HUES48 (cell line): Measurements from ENCODE around the gene TXNRD1.
"Not testable (repeated sequence)": the region's sequence is repeated elsewhere in the genome, so short reads cannot be mapped to it uniquely, and the experiment has no call there.

Experiments
- H3K27ac ChIP-seq: one replicate; pipeline ENCODE4 v1.7.0; 2013; ENCODE audit warnings: low read depth, low read length, inconsistent platforms
- H3K27me3 ChIP-seq: 2 replicates; pipeline ENCODE4 v1.6.1; 2013; ENCODE audit warnings: mild to moderate bottlenecking, low read length; ENCODE audit not compliant: control insufficient read depth, insufficient read depth
- H3K36me3 ChIP-seq: 2 replicates; pipeline ENCODE4 v1.6.1; 2013; ENCODE audit warnings: low read length; ENCODE audit not compliant: control insufficient read depth, insufficient read depth
- H3K4me1 ChIP-seq: 2 replicates; pipeline ENCODE4 v1.6.1; 2013; ENCODE audit warnings: mild to moderate bottlenecking, low read length; ENCODE audit not compliant: control insufficient read depth, insufficient read depth
- H3K4me3 ChIP-seq: 2 replicates; pipeline ENCODE4 v1.5.1; 2013; ENCODE audit warnings: mild to moderate bottlenecking, low read depth, low read length
- H3K9ac ChIP-seq: 2 replicates; pipeline ENCODE4 v1.6.1; 2013; ENCODE audit warnings: mild to moderate bottlenecking, low read depth, low read length, moderate library complexity
- H3K9me3 ChIP-seq: 2 replicates; pipeline ENCODE4 v1.6.1; 2013; ENCODE audit warnings: low read length; ENCODE audit not compliant: control insufficient read depth, insufficient read depth

The TXNRD1 gene

GRCh38 chr12:104317538-104318210 lies 102.1 kb downstream of the TXNRD1 start:
- H3K9ac ChIP-seq = no peak overlapping the region
- no peaks in the 10 kb centered on the region for H3K9me3 ChIP-seq
- peaks cover 97% of the 10 kb centered on the region for H3K36me3 ChIP-seq
- no peak overlapping the region for H3K4me3 ChIP-seq
- no peaks in the 10 kb centered on the region for H3K4me1 ChIP-seq
- no peaks in the 10 kb centered on the region for H3K27me3 ChIP-seq
- H3K27ac ChIP-seq = no peak overlapping the region

- Histone ChIP-seq H3K27me3 (no peaks in the 10 kb centered on the region), H3K9ac (no peak overlapping the region), H3K36me3 (peaks cover 87% of the 10 kb centered on the region), H3K27ac (no peak overlapping the region), H3K4me3 (no peak overlapping the region), H3K9me3 (no peaks in the 10 kb centered on the region), H3K4me1 (no peaks in the 10 kb centered on the region)
Measured at GRCh38 chr12:104319028-104319427, 103.4 kb downstream of the TXNRD1 start.

GRCh38 chr12:104319918-104320626 lies 104.5 kb downstream of the TXNRD1 start:
- Histone ChIP-seq H3K9ac (no peak overlapping the region), H3K27ac (no peak overlapping the region), H3K4me1 (no peaks in the 10 kb centered on the region), H3K4me3 (no peak overlapping the region), H3K27me3 (no peaks in the 10 kb centered on the region), H3K36me3 (peaks cover 85% of the 10 kb centered on the region), H3K9me3 (no peaks in the 10 kb centered on the region)

GRCh38 chr12:104320627-104321024 lies 105.0 kb downstream of the TXNRD1 start:
- Histone ChIP-seq H3K9me3 (no peaks in the 10 kb centered on the region), H3K27ac (no peak overlapping the region), H3K36me3 (peaks cover 85% of the 10 kb centered on the region), H3K4me3 (no peak overlapping the region), H3K27me3 (no peaks in the 10 kb centered on the region), H3K4me1 (no peaks in the 10 kb centered on the region), H3K9ac (no peak overlapping the region)

GRCh38 chr12:104321949-104322348 lies 106.4 kb downstream of the TXNRD1 start:
- no peaks in the 10 kb centered on the region for H3K27me3 ChIP-seq
- no peak overlapping the region for H3K4me3 ChIP-seq
- H3K4me1 ChIP-seq = no peaks in the 10 kb centered on the region
- H3K27ac ChIP-seq = no peak overlapping the region
- H3K9ac ChIP-seq = no peak overlapping the region
- H3K36me3 ChIP-seq = peaks cover 87% of the 10 kb centered on the region
- no peaks in the 10 kb centered on the region for H3K9me3 ChIP-seq

DNA sequence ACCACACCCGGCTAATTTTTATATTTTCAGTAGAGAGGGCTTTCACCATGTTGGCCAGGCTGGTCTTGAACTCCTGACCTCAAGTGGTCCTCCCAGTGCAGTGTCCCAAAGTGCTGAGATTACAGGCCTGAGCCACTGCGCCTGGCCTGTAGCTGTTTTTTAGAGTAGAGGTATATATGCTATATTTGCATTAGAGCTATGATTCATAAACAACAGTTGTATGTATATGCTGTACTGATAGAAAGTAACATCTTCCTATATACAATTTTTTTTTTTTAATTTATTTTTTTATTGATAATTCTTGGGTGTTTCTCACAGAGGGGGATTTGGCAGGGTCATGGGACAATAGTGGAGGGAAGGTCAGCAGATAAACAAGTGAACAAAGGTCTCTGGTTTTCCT lies 107.0 kb downstream of the TXNRD1 start:
- H3K4me1 ChIP-seq, H3K27me3 ChIP-seq, H3K4me3 ChIP-seq, H3K9ac ChIP-seq, H3K27ac ChIP-seq, H3K9me3 ChIP-seq: not testable (repeated sequence)
- peaks cover 87% of the 10 kb centered on the region for H3K36me3 ChIP-seq

DNA sequence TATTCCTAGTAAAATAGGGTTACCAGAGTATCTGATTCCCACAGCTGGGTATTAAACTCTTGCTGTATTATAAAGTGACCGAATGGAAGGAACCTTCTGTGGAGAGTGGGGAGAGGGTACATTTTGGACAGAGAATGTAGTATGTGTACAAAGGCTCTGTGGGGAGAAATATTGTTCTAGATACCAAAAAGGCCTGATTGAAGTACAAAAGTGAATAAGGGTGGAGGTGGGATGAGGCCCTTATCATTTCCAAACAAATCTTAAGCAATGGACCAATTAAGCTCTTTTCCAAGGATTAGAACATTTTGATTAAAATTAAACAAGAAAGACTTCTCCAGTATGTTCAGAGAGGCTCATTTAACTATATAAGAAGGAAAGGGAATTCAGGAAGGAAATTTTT lies 108.3 kb downstream of the TXNRD1 start:
- Histone ChIP-seq H3K4me3 (no peak overlapping the region), H3K27ac (no peak overlapping the region), H3K36me3 (peaks cover 85% of the 10 kb centered on the region), H3K9me3 (no peaks in the 10 kb centered on the region), H3K9ac (no peak overlapping the region), H3K4me1 (no peaks in the 10 kb centered on the region), H3K27me3 (no peaks in the 10 kb centered on the region)

DNA sequence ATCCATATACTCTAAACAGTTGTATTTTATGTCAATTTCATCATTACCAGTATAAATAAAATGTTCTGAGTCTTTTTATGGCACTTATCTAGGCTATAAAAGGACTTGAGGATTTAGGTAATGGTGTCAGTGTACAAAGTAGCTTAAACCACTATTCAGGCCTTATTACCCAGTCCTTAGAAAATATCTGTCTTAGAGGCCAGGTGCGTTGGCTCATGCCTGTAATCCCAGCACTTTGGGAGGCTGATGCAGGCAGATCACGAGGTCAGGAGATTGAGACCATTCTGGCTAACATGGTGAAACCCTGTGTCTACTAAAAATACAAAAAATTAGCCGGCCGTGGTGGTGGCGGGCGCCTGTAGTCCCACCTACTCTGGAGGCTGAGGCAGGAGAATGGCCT lies 112.7 kb downstream of the TXNRD1 start:
- H3K4me1 ChIP-seq = not testable (repeated sequence)
- peaks cover 85% of the 10 kb centered on the region for H3K36me3 ChIP-seq

DNA sequence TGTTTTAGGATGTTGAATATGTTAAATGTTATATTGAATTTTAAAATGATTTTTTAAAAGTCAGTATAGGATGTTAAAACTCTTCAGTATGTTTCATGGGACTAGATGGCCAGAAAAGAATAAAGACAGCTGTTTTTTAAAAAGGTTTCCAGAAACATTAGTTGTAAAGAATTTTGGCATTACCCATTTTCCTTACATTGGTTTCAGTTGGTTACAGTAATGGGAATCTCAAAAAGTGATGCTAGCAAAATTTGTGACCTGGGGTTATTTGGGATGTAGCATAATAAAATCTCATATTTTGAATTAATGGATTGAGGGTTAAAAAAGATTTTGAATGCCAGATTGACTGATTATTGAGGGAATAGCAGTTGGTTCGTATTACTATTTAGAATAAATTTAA lies 113.2 kb downstream of the TXNRD1 start:
- Histone ChIP-seq H3K4me3 (no peak overlapping the region), H3K27ac (no peak overlapping the region), H3K36me3 (peaks cover 89% of the 10 kb centered on the region), H3K9me3 (no peaks in the 10 kb centered on the region), H3K27me3 (no peaks in the 10 kb centered on the region), H3K9ac (no peak overlapping the region), H3K4me1 (no peaks in the 10 kb centered on the region)

More for the DNA sequence above, 112.7 kb downstream of the TXNRD1 start:
- H3K27ac ChIP-seq, H3K4me3 ChIP-seq, H3K9ac ChIP-seq, H3K9me3 ChIP-seq, H3K27me3 ChIP-seq: not testable (repeated sequence)

- Histone ChIP-seq H3K27me3 (no peaks in the 10 kb centered on the region), H3K36me3 (peaks cover 91% of the 10 kb centered on the region), H3K27ac (no peak overlapping the region), H3K4me1 (no peaks in the 10 kb centered on the region), H3K9ac (no peak overlapping the region), H3K4me3 (no peak overlapping the region), H3K9me3 (no peaks in the 10 kb centered on the region)
Measured at GRCh38 chr12:104329707-104330532, 114.3 kb downstream of the TXNRD1 start.

- no peaks in the 10 kb centered on the region for H3K27me3 ChIP-seq
- H3K9me3 ChIP-seq = no peaks in the 10 kb centered on the region
- no peak overlapping the region for H3K27ac ChIP-seq
- H3K4me3 ChIP-seq = no peak overlapping the region
- H3K9ac ChIP-seq = no peak overlapping the region
- H3K4me1 ChIP-seq = no peaks in the 10 kb centered on the region
- H3K36me3 ChIP-seq = peaks cover 91% of the 10 kb centered on the region
Measured at GRCh38 chr12:104331376-104331775, 115.8 kb downstream of the TXNRD1 start.
